Hepatocyte (in vitro differentiated cells): ENCODE measurements around the gene ABCA1. TPM values are rescaled to one million over a fixed set of nuclear protein-coding genes. Genes with fewer than 3 reads are reported as not detected.

Experiments
- DNase-seq: peaks from one replicate; pipeline ENCODE4 v3.0.0-alpha.2; 2016; ENCODE audit warnings: low spot score
- H2AFZ ChIP-seq: fragments of 200-600 bp; sonication (generic); 2 replicates; pipeline ENCODE4 v1.6.0; 2016; ENCODE audit warnings: antibody characterized with exemption, mild to moderate bottlenecking
- H3K27ac ChIP-seq: fragments of 200-600 bp; sonication (generic); 2 replicates; pipeline ENCODE4 v1.5.1; 2016; ENCODE audit warnings: mild to moderate bottlenecking
- H3K27me3 ChIP-seq: fragments of 200-600 bp; sonication (generic); 2 replicates; pipeline ENCODE4 v1.6.1; 2016
- H3K36me3 ChIP-seq: fragments of 200-600 bp; sonication (generic); replicated peaks from 2 replicates; pipeline ENCODE4 v1.5.1; 2016; ENCODE audit warnings: low read depth; ENCODE audit not compliant: insufficient read depth
- H3K4me1 ChIP-seq: fragments of 200-600 bp; sonication (generic); 2 replicates; pipeline ENCODE4 v1.5.1; 2016; ENCODE audit warnings: mild to moderate bottlenecking, moderate library complexity; ENCODE audit not compliant: insufficient read depth
- H3K4me2 ChIP-seq: fragments of 200-600 bp; sonication (generic); 2 replicates; pipeline ENCODE4 v1.6.0; 2016
- H3K4me3 ChIP-seq: fragments of 200-600 bp; sonication (generic); 2 replicates; pipeline ENCODE4 v1.5.1; 2016; ENCODE audit warnings: mild to moderate bottlenecking
- H3K79me2 ChIP-seq: fragments of 200-600 bp; sonication (generic); 2 replicates; pipeline ENCODE4 v1.6.0; 2017; ENCODE audit warnings: mild to moderate bottlenecking
- H3K9me2 ChIP-seq: fragments of 200-600 bp; sonication (generic); replicated peaks from 2 replicates; pipeline ENCODE4 v1.6.0; 2017; ENCODE audit warnings: mild to moderate bottlenecking; ENCODE audit not compliant: insufficient read depth
- H3K9me3 ChIP-seq: fragments of 200-600 bp; sonication (generic); 2 replicates; pipeline ENCODE4 v1.5.1; 2016; ENCODE audit warnings: low read depth, mild to moderate bottlenecking
- H4K20me1 ChIP-seq: fragments of 200-600 bp; sonication (generic); 2 replicates; pipeline ENCODE4 v1.6.0; 2016; ENCODE audit warnings: mild to moderate bottlenecking; ENCODE audit not compliant: insufficient read depth, poor library complexity, severe bottlenecking
- EZH2 ChIP-seq: fragments of 200-600 bp; sonication (generic); IDR thresholded peaks from 2 replicates; pipeline ENCODE4 v1.6.1; 2016; ENCODE audit warnings: antibody characterized with exemption, mild to moderate bottlenecking, borderline replicate concordance
- EZH2phosphoT487 ChIP-seq: fragments of 200-600 bp; sonication (generic); IDR thresholded peaks from one replicate; pipeline ENCODE4 v1.6.1; 2018; ENCODE audit warnings: antibody characterized with exemption, mild to moderate bottlenecking, low read depth, moderate library complexity; ENCODE audit not compliant: unreplicated experiment, severe bottlenecking
- WGBS: methylation state at CpG from one replicate; pipeline ENCODE4 v1.1.6; 2016; ENCODE audit warnings: low lambda C conversion rate; ENCODE audit errors: missing lambda C conversion rate; 5-methylcytosine and 5-hydroxymethylcytosine counted together
- polyA plus RNA-seq: library from polyadenylated mRNA; unstranded; fragments of >200 nt; fragmentation: Nextera tagmentation; extraction: Ambion mirVana; gene quantifications from 2 replicates; pipeline ENCODE4 v1.2.1, GENCODE V29; 2016
- total RNA-seq: library from RNA; depleted of rRNA; stranded (reverse); fragments of >200 nt; gene quantifications from 2 replicates; pipeline ENCODE4 v1.2.3, GENCODE V29; 2014
- TF ChIP-seq, protein P1 (sequence below): fragments of 200-600 bp; sonication (generic); IDR thresholded peaks from 2 replicates; pipeline ENCODE4 v1.5.1; 2016; ENCODE audit warnings: antibody characterized with exemption, mild to moderate bottlenecking; ENCODE audit not compliant: poor library complexity

Gene ABCA1
- total and polyA plus RNA-seq, 2 experiments from 2014 or later = 14.5 to 87.4 TPM

GRCh38 chr9:104808035-104808614 is 119.8 kb downstream of the ABCA1 start:
- Histone ChIP-seq H3K27ac (no peak overlapping the region), H3K4me2 (no peak overlapping the region), H2AFZ (no peak overlapping the region), H3K9me2 (no peaks in the 10 kb centered on the region), H3K79me2 (peaks cover 3% of the 10 kb centered on the region), H4K20me1 (no peaks in the 10 kb centered on the region), H3K4me3 (no peak overlapping the region), H3K4me1 (no peaks in the 10 kb centered on the region), H3K36me3 (peaks cover 3% of the 10 kb centered on the region), H3K9me3 (no peaks in the 10 kb centered on the region), H3K27me3 (no peaks in the 10 kb centered on the region)
- peak; percentile 32 for DNase-seq
- WGBS = 71% methylated on average over 3 of the region's 3 CpGs
- TF ChIP-seq, protein P1, sequence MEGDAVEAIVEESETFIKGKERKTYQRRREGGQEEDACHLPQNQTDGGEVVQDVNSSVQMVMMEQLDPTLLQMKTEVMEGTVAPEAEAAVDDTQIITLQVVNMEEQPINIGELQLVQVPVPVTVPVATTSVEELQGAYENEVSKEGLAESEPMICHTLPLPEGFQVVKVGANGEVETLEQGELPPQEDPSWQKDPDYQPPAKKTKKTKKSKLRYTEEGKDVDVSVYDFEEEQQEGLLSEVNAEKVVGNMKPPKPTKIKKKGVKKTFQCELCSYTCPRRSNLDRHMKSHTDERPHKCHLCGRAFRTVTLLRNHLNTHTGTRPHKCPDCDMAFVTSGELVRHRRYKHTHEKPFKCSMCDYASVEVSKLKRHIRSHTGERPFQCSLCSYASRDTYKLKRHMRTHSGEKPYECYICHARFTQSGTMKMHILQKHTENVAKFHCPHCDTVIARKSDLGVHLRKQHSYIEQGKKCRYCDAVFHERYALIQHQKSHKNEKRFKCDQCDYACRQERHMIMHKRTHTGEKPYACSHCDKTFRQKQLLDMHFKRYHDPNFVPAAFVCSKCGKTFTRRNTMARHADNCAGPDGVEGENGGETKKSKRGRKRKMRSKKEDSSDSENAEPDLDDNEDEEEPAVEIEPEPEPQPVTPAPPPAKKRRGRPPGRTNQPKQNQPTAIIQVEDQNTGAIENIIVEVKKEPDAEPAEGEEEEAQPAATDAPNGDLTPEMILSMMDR = peak; percentile 35
- TF ChIP-seq EZH2 = no peak

DNA sequence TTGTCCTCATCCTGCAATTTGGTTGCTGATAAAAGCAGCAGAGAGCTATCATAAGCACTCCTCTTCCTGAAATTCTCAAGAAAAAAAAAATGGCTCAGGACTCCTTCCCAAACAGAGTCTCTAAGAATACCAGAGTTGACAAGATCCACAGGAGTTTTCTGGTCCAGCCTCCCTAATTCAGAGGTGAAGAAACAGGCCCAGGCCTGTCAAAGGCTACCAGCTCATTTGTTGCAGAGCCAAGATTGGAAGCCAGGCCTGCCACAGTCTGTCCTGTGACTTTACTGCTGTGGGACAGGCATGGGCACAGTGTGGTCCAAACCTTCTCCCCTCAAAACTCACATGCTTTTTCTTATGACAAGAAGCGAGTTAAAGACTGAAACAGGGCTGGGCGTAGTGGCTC is 122.5 kb downstream of the ABCA1 start:
- WGBS = 100% methylated on average over 2 of the region's 2 CpGs
- Histone ChIP-seq H3K4me1 (no peaks in the 10 kb centered on the region), H3K4me3 (no peak overlapping the region), H3K27me3 (no peaks in the 10 kb centered on the region), H3K36me3 (no peaks in the 10 kb centered on the region), H3K9me2 (no peaks in the 10 kb centered on the region), H4K20me1 (peaks cover 1% of the 10 kb centered on the region), H3K4me2 (no peak overlapping the region), H3K9me3 (no peaks in the 10 kb centered on the region), H2AFZ (no peak overlapping the region), H3K27ac (no peak overlapping the region), H3K79me2 (no peaks in the 10 kb centered on the region)
- no peak for DNase-seq
- TF ChIP-seq, protein P1 = no peak
- TF ChIP-seq EZH2 (no peak), EZH2phosphoT487 (no peak)

DNA sequence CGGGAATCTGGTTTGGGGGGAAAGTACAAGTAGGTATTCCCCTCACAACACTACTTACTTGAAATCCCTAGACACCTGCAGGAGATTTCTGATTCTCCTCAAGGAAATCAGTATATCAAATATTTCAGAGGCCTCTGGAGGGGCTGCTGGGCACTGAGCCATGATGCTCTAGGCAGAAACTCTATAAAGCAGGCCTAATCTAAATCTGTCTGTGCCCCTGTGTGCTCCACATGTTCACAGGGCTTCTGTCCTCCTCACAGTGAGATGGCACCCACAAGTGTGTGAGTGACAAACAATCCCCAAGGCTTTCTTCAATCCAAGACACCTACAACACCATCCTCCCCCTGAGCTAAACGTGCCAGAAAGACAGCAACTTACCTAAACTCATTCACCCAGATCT is 125.0 kb downstream of the ABCA1 start:
- Histone ChIP-seq H2AFZ (no peak overlapping the region), H3K79me2 (no peaks in the 10 kb centered on the region), H3K27ac (no peak overlapping the region), H3K4me2 (no peak overlapping the region), H3K4me3 (no peak overlapping the region), H3K27me3 (no peaks in the 10 kb centered on the region), H4K20me1 (peaks cover 5% of the 10 kb centered on the region), H3K36me3 (no peaks in the 10 kb centered on the region), H3K9me3 (no peaks in the 10 kb centered on the region), H3K9me2 (no peaks in the 10 kb centered on the region), H3K4me1 (no peaks in the 10 kb centered on the region)
- WGBS = 91% methylated on average over 2 of the region's 2 CpGs
- no peak for TF ChIP-seq EZH2phosphoT487
- TF ChIP-seq EZH2 = no peak
- TF ChIP-seq, protein P1 = no peak
- no peak for DNase-seq

- H2AFZ ChIP-seq = no peak overlapping the region
- WGBS = 88% methylated on average over 5 of the region's 5 CpGs
- H3K4me2 ChIP-seq = no peak overlapping the region
- no peak for DNase-seq
- H4K20me1 ChIP-seq = peaks cover 5% of the 10 kb centered on the region
- TF ChIP-seq EZH2 (no peak), EZH2phosphoT487 (no peak)
- TF ChIP-seq, protein P1 = no peak
- H3K4me3 ChIP-seq = no peak overlapping the region
- no peaks in the 10 kb centered on the region for H3K9me3 ChIP-seq
- no peaks in the 10 kb centered on the region for H3K4me1 ChIP-seq
- no peak overlapping the region for H3K27ac ChIP-seq
- no peaks in the 10 kb centered on the region for H3K36me3 ChIP-seq
- H3K9me2 ChIP-seq = no peaks in the 10 kb centered on the region
- H3K27me3 ChIP-seq = no peaks in the 10 kb centered on the region
- no peaks in the 10 kb centered on the region for H3K79me2 ChIP-seq
These were observed 125.8 kb downstream of the ABCA1 start for GRCh38 chr9:104802110-104802509.
